HFFc6 (cell line): Measurements from ENCODE around the gene PYURF. TPM values are rescaled to one million over a fixed set of nuclear protein-coding genes. Genes with fewer than 3 reads are reported as not detected.

Experiments
- DNase-seq: peaks from one replicate; pipeline ENCODE4 v3.0.0-alpha.2; 2018
- H3K27ac Mint-ChIP-seq: 2 replicates; pipeline ENCODE4 v1.8.0; 2020; ENCODE audit warnings: mild to moderate bottlenecking, mixed read lengths
- H3K27me3 Mint-ChIP-seq: 2 replicates; pipeline ENCODE4 v1.8.0; 2021; ENCODE audit warnings: mild to moderate bottlenecking, moderate library complexity, mixed read lengths; ENCODE audit not compliant: insufficient read depth
- H3K36me3 Mint-ChIP-seq: 2 replicates; pipeline ENCODE4 v1.8.0; 2021; ENCODE audit warnings: low read depth, mixed read lengths
- H3K4me1 Mint-ChIP-seq: 2 replicates; pipeline ENCODE4 v1.8.0; 2020; ENCODE audit warnings: low read depth, mixed read lengths
- H3K4me3 Mint-ChIP-seq: 2 replicates; pipeline ENCODE4 v1.8.0; 2020; ENCODE audit warnings: mild to moderate bottlenecking, moderate library complexity, mixed read lengths
- H3K9me3 Mint-ChIP-seq: 2 replicates; pipeline ENCODE4 v1.8.0; 2020; ENCODE audit warnings: mild to moderate bottlenecking, mixed read lengths
- CTCF ChIP-seq: fragments of 200-600 bp; sonication (generic); IDR thresholded peaks from 2 replicates; pipeline ENCODE4 v1.5.0; 2021; ENCODE audit warnings: antibody characterized with exemption, mild to moderate bottlenecking
- total RNA-seq, 6 experiments: library from RNA; stranded (reverse); fragmentation: NEBNext Ultra II Directional; extraction: Animal tissue kit (Norgen Biotek cat#: 25700); gene quantifications; 2 replicates in 1 of 6; 3 replicates in 5 of 6; pipeline ENCODE4 v1.2.3, GENCODE V29; 2021

The PYURF gene
- total RNA-seq, 6 experiments from 2014 or later: 70.4 to 78.6 (median 73.5) TPM

GRCh38 chr4:88503344-88503743 lies 20.2 kb downstream of the PYURF start:
- no peaks in the 10 kb centered on the region for H3K36me3 Mint-ChIP-seq
- H3K27me3 Mint-ChIP-seq: peaks cover 9% of the 10 kb centered on the region
- DNase-seq: no peak
- no peak overlapping the region for H3K27ac Mint-ChIP-seq
- H3K4me3 Mint-ChIP-seq: no peak overlapping the region
- no peaks in the 10 kb centered on the region for H3K9me3 Mint-ChIP-seq
- no peaks in the 10 kb centered on the region for H3K4me1 Mint-ChIP-seq
- no peak for TF ChIP-seq CTCF

GRCh38 chr4:88497859-88498409 lies 25.6 kb downstream of the PYURF start:
- no peak overlapping the region for H3K4me3 Mint-ChIP-seq
- H3K27me3 Mint-ChIP-seq: peaks cover 14% of the 10 kb centered on the region
- DNase-seq: no peak
- H3K9me3 Mint-ChIP-seq: no peaks in the 10 kb centered on the region
- no peak for TF ChIP-seq CTCF
- no peaks in the 10 kb centered on the region for H3K4me1 Mint-ChIP-seq
- H3K27ac Mint-ChIP-seq: no peak overlapping the region
- no peaks in the 10 kb centered on the region for H3K36me3 Mint-ChIP-seq

- Mint-ChIP-seq H3K27ac (no peak overlapping the region), H3K27me3 (peaks cover 13% of the 10 kb centered on the region), H3K4me1 (no peaks in the 10 kb centered on the region), H3K9me3 (no peaks in the 10 kb centered on the region), H3K36me3 (no peaks in the 10 kb centered on the region), H3K4me3 (no peak overlapping the region)
- no peak for DNase-seq
- no peak for TF ChIP-seq CTCF
Observed at GRCh38 chr4:88489100-88489761, 34.3 kb downstream of the PYURF start.

GRCh38 chr4:88481537-88481936 lies 42.0 kb downstream of the PYURF start:
- no peak overlapping the region for H3K27ac Mint-ChIP-seq
- DNase-seq: no peak
- H3K36me3 Mint-ChIP-seq: no peaks in the 10 kb centered on the region
- H3K9me3 Mint-ChIP-seq: no peaks in the 10 kb centered on the region
- H3K4me3 Mint-ChIP-seq: no peak overlapping the region
- TF ChIP-seq CTCF: no peak
- H3K4me1 Mint-ChIP-seq: no peaks in the 10 kb centered on the region
- H3K27me3 Mint-ChIP-seq: peaks cover 21% of the 10 kb centered on the region

- TF ChIP-seq CTCF: no peak
- Mint-ChIP-seq H3K27ac (no peak overlapping the region), H3K36me3 (no peaks in the 10 kb centered on the region), H3K27me3 (peaks cover 12% of the 10 kb centered on the region), H3K9me3 (no peaks in the 10 kb centered on the region), H3K4me1 (no peaks in the 10 kb centered on the region), H3K4me3 (no peak overlapping the region)
- no peak for DNase-seq
Observed at GRCh38 chr4:88478247-88478646, 45.3 kb downstream of the PYURF start.
